ACC112 (cell line): ENCODE measurements around the gene UBE2D2.
A peak's percentile ranks its signal among the peaks of the same experiment; 100 is the strongest.
"Not testable (repeated sequence)": the region's sequence is repeated elsewhere in the genome, so short reads cannot be mapped to it uniquely, and the experiment has no call there.

Experiments used
- H2AFZ ChIP-seq: fragments of 200-600 bp; sonication (generic); one replicate; pipeline ENCODE4 v1.6.0; 2017; ENCODE audit warnings: antibody characterized with exemption, low read length; ENCODE audit not compliant: unreplicated experiment
- H3K27ac ChIP-seq: fragments of 200-600 bp; sonication (generic); 2 replicates; pipeline ENCODE4 v1.5.1; 2014; ENCODE audit warnings: low read depth, mild to moderate bottlenecking, antibody characterized with exemption, low read length, moderate library complexity
- H3K27me3 ChIP-seq: fragments of 200-600 bp; sonication (generic); 2 replicates; pipeline ENCODE4 v1.6.1; 2014; ENCODE audit warnings: mild to moderate bottlenecking, antibody characterized with exemption, low read length, moderate library complexity, mixed read lengths; ENCODE audit not compliant: insufficient read depth
- H3K36me3 ChIP-seq: fragments of 200-600 bp; sonication (generic); 2 replicates; pipeline ENCODE4 v1.6.1; 2016; ENCODE audit warnings: mild to moderate bottlenecking, antibody characterized with exemption, low read length, moderate library complexity, mixed read lengths; ENCODE audit not compliant: insufficient read depth
- H3K4me1 ChIP-seq: fragments of 200-600 bp; sonication (generic); one replicate; pipeline ENCODE4 v1.6.1; 2016; ENCODE audit warnings: low read length, mixed read lengths; ENCODE audit not compliant: insufficient read depth, unreplicated experiment, control insufficient read depth
- H3K4me3 ChIP-seq: fragments of 200-600 bp; sonication (generic); 2 replicates; pipeline ENCODE4 v1.5.1; 2014; ENCODE audit warnings: mild to moderate bottlenecking, low read depth, low read length
- H3K79me2 ChIP-seq: fragments of 200-600 bp; sonication (generic); one replicate; pipeline ENCODE4 v1.6.0; 2016; ENCODE audit warnings: low read length; ENCODE audit not compliant: control insufficient read depth, unreplicated experiment, insufficient read depth

UBE2D2 gene

GRCh38 chr5:139569270-139569955 is 8.3 kb downstream of the UBE2D2 start:
- Histone ChIP-seq H3K4me3 (no peak overlapping the region), H3K79me2 (peaks cover 84% of the 10 kb centered on the region), H3K27me3 (no peaks in the 10 kb centered on the region), H3K4me1 (peaks cover 20% of the 10 kb centered on the region), H3K27ac (no peak overlapping the region), H2AFZ (no peak overlapping the region), H3K36me3 (peaks cover 5% of the 10 kb centered on the region; the same call in 1 of the 2 replicates)

- H3K27me3 ChIP-seq, result no peaks in the 10 kb centered on the region
- 0 out of 2 replicates have a peak overlapping the region, but pooled peaks have one; percentile 5 for H3K27ac ChIP-seq
- H3K79me2 ChIP-seq, result peaks cover 83% of the 10 kb centered on the region
- peaks cover 10% of the 10 kb centered on the region for H3K4me1 ChIP-seq
- H3K36me3 ChIP-seq, result no peaks in the 10 kb centered on the region
- no peak overlapping the region for H2AFZ ChIP-seq
- H3K4me3 ChIP-seq, result no peak overlapping the region
Measured at GRCh38 chr5:139571543-139571942, 10.4 kb downstream of the UBE2D2 start.

DNA sequence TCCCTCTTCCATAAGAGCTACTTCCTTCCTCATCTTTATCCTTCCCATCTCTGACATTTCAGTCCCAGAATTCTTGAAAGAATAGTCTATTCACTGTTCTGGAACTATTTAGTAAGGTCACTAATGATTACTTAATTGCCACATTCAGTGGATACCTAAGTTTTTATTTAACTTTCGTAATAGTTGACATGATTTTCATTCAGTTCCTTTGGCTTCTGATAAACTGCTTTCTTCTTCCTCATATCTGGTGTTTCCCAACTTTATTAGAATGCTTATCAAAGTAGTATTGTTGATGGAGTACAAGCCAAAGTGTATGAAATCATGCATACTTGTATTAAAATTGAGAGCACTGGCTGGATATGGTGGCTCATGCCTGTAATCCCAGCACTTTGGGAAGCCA is 10.8 kb downstream of the UBE2D2 start:
- H2AFZ ChIP-seq, result no peak overlapping the region
- no peaks in the 10 kb centered on the region for H3K36me3 ChIP-seq
- H3K27me3 ChIP-seq, result no peaks in the 10 kb centered on the region
- no peak overlapping the region for H3K4me3 ChIP-seq
- peaks cover 83% of the 10 kb centered on the region for H3K79me2 ChIP-seq
- 0 out of 2 replicates have a peak overlapping the region, but pooled peaks have one; percentile 5 for H3K27ac ChIP-seq
- peaks cover 10% of the 10 kb centered on the region for H3K4me1 ChIP-seq

DNA sequence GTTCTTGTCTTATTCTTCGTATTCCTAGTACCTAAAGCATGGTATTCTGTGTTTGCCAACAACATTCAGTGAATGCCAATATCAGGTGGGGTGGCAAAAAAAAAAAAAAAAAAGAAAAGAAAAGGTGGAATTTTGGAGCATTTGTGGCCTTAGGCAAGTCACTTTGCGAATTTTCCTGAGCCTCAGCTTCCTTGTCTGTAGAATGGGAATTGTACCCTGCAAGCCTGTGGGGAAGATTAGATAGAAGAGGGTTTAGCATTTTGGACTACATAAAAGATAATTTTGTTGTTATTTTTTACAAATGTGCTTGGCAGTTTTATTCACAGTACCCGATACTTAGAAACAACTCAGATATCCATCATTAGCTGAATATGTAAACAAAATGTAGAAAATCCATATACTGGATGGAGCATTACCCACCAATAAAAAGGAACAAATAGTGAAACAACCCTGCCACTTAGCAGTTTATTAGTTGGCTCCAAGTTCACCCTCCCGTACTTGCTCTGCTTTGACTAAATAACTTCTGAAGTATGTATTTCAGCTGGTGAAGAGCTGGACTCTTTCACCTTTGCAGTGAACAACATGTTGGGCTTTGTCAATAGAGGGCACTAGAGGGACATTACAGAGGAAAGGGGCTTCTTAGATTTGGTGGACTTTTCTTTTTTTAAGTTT is 13.6 kb downstream of the UBE2D2 start:
- no peaks in the 10 kb centered on the region for H3K27me3 ChIP-seq
- H3K4me3 ChIP-seq, result no peak overlapping the region
- no peaks in the 10 kb centered on the region for H3K36me3 ChIP-seq
- H3K79me2 ChIP-seq, result peaks cover 85% of the 10 kb centered on the region
- H3K27ac ChIP-seq, result no peak overlapping the region
- no peak overlapping the region for H2AFZ ChIP-seq
- H3K4me1 ChIP-seq, result peaks cover 11% of the 10 kb centered on the region

DNA sequence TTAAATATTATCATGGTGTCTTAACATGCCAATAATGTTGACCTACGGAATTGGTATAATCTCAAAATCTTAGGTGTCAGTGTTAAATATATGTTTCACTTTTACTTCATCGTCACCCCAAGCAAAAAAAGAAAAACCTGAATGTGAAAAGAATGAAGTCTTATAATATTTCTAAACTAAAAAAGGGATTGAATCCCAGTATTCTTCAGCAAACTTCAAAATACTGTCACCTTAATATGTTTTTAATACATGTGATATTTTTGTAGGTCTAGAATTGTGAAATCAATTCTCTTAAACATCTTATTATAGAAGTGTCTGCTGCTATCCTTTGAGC is 14.1 kb downstream of the UBE2D2 start:
- Histone ChIP-seq H2AFZ (no peak overlapping the region), H3K36me3 (no peaks in the 10 kb centered on the region), H3K4me1 (peaks cover 15% of the 10 kb centered on the region), H3K79me2 (peaks cover 85% of the 10 kb centered on the region), H3K4me3 (no peak overlapping the region), H3K27ac (no peak overlapping the region), H3K27me3 (no peaks in the 10 kb centered on the region)

DNA sequence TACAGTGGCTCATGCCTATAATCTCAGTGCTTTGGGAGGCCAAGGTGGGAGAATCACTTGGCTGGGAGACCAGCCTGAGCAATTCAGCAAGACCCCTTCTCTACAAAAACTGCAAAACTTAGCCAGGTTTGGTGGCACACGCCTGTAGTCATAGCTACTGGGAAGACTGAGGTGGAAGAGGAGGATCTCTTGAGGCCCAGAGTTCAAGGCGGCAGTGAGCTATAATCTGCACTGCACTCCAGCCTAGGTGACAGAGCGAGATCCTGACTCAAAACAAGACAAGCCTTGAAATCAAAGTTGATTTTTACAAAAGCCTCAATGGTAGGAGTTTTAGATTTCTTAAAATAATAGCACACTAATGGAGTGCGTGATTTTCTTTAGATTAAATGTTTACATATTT is 14.6 kb downstream of the UBE2D2 start:
- Histone ChIP-seq H3K27ac (no peak overlapping the region), H3K4me3 (no peak overlapping the region), H3K36me3 (no peaks in the 10 kb centered on the region), H2AFZ (no peak overlapping the region), H3K79me2 (peaks cover 85% of the 10 kb centered on the region), H3K27me3 (no peaks in the 10 kb centered on the region), H3K4me1 (peaks cover 16% of the 10 kb centered on the region)

- Histone ChIP-seq H3K4me1 (peaks cover 9% of the 10 kb centered on the region), H3K79me2 (peaks cover 90% of the 10 kb centered on the region), H3K27ac (no peak overlapping the region), H3K27me3 (no peaks in the 10 kb centered on the region), H3K4me3 (no peak overlapping the region), H3K36me3 (no peaks in the 10 kb centered on the region), H2AFZ (no peak overlapping the region)
Measured at GRCh38 chr5:139577689-139578290, 16.7 kb downstream of the UBE2D2 start.

- H3K79me2 ChIP-seq, result peaks cover 92% of the 10 kb centered on the region
- H2AFZ ChIP-seq, result no peak overlapping the region
- H3K4me3 ChIP-seq, result no peak overlapping the region
- H3K36me3 ChIP-seq, result no peaks in the 10 kb centered on the region
- peaks cover 9% of the 10 kb centered on the region for H3K4me1 ChIP-seq
- no peaks in the 10 kb centered on the region for H3K27me3 ChIP-seq
- H3K27ac ChIP-seq, result no peak overlapping the region
Measured at GRCh38 chr5:139578325-139578724, 17.2 kb downstream of the UBE2D2 start.

- not testable (repeated sequence) for H3K27me3 ChIP-seq, H2AFZ ChIP-seq, H3K4me3 ChIP-seq, H3K4me1 ChIP-seq, H3K36me3 ChIP-seq, H3K27ac ChIP-seq
- peaks cover 90% of the 10 kb centered on the region for H3K79me2 ChIP-seq
Measured at GRCh38 chr5:139582181-139582580, 21.0 kb downstream of the UBE2D2 start.

DNA sequence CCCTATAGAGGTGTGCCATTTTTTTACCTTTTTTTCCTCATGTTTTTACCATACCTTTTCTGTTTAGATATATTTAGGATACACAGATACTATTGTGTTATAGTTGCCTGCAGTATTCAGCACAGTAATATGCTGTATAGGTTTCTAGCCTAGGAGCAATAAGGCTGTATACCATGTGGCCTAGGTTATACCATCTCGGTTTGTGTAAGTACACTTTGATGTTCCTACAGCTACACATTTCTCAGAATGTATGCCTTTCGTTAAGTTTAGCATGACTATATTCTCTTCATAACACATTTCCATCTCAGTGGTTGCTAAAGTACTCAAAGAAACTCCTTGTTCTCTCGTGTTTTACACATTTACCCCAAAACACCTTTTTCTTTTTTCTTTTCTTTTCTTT is 23.0 kb downstream of the UBE2D2 start:
- Histone ChIP-seq H3K36me3 (no peaks in the 10 kb centered on the region), H3K4me1 (peaks cover 5% of the 10 kb centered on the region), H3K4me3 (no peak overlapping the region), H3K79me2 (peaks cover 87% of the 10 kb centered on the region), H3K27ac (no peak overlapping the region), H3K27me3 (no peaks in the 10 kb centered on the region), H2AFZ (no peak overlapping the region)

GRCh38 chr5:139588116-139588515 is 27.0 kb downstream of the UBE2D2 start:
- H3K27ac ChIP-seq, result not testable (repeated sequence)

More at GRCh38 chr5:139588116-139588515, 27.0 kb downstream of the UBE2D2 start:
- H3K4me3 ChIP-seq, H3K27me3 ChIP-seq, H2AFZ ChIP-seq, H3K4me1 ChIP-seq, H3K36me3 ChIP-seq: not testable (repeated sequence)
- H3K79me2 ChIP-seq, result peaks cover 68% of the 10 kb centered on the region
